ENCODE data around the gene SPACA9.

- no peak for TF ChIP-seq CTCF (IDR thresholded peaks at IDR 0.05; ENCODE audit: low read depth, low read length)
- TF ChIP-seq EZH2phosphoT487 (IDR thresholded peaks at IDR 0.05; ENCODE audit: low read depth): no peak
These were observed 22.8 kb upstream of the SPACA9 start for GRCh38 chr9:132855904-132856303.

All from OCI-LY3 (cell line).